GM19193 (cell line): Measurements from ENCODE around the gene RPIA.

ENCODE experiments used
- POLR2A ChIP-seq: IDR thresholded peaks from 4 replicates; pipeline ENCODE4 v1.6.1; 2011; ENCODE audit not compliant: insufficient read depth, insufficient read length; ENCODE audit errors: extremely low read depth

RPIA gene

GRCh38 chr2:88739985-88740600, 48.6 kb downstream of the RPIA start:
- no peak for TF ChIP-seq POLR2A

DNA sequence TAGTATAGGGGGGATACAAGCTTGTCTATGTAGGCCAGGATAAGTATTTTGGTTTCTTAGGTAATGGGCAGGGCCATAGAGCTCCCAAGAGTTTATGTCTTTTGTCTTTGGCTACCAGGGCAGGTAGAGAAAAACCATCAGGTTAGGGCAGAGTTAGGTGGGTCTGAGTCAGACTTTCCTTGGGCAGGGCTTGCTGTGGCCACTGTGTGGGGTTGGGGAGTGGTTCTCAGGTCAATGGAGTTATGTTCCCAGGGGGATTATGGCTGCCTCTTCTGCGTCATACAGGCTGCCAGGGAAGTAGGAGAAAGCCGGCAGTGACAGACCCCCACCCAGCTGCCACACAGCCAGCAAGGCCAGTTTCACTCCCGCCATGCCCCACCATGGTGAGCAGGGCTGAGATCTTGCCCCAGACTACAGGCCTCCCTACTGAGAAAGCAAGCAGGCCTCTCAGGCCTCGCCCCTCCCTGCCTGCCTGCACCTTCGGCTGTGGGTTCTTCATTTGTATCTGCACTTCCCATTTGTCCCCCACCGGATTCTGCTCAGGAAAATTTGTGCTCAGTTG, 55.5 kb downstream of the RPIA start:
- TF ChIP-seq POLR2A = no peak

DNA sequence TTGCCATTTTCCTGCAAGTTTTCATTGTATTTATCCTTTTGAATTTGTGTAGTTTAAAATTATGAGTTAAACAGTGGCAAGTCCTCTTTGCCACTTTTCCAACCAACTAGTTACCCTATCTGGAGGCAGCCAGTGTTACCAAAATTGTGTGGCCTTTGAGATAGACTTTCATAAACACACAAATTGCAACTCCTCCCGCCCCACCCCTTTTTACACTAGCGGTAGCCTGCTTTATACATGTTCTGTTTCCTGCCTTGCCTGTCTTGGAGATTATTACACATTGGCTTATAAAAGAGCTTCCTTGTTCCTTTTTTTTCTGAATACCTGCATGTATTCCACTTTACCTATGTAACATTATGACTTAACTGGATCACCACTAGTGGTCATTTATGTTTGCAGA, 56.5 kb downstream of the RPIA start:
- TF ChIP-seq POLR2A = no peak

DNA sequence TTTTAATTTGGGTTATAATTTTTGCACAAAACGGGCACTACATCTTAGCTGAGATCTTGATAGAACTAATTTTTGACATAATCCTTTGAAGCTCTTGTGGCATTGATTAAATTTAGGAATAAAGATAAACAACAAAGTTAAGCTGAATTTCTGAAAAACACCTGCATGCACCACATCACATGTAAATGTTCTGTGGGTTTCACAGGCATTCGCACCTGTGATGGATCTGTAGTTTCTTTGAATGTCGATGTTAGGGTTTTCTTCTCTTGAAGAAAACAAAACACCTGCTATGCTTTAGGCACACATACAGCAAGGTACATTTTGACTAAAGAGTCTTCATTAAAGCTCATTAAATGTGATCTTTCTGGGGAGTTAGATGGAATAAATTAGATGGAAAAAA, 60.3 kb downstream of the RPIA start:
- TF ChIP-seq POLR2A = no peak

DNA sequence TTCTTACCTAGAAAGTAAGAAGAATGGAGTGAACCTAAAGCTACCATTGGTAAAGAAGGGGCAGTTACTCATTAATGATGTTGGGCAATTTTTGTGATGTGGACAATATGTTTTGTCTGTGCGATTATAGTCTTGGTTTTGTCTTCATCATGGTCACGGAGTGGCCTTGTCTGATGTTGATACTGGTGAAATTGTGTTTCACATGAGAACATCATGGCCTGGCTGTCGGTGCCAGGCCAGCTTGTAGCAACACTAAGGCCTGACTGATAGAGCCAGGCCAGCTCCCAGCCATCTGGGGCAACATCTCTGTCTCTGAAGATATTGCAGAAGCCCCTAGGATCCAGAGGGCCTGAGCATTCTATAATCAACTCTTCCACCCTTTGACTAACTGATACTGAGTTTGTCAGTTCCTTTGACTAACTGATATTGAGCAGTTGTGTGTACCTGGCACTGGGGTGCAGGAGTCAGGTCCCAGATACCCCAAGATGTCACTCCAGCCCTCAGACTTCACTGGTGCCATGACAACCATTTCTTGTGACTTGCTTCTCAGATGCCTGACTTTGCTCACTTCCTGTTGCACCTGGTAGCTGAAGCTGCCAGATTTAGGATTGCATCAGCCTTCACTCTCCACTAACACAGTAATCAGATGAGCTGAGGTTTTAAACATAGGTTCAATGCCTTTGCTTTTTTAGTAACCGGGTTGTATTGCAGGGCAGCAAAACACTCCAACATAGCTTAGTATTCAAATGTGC, 62.5 kb downstream of the RPIA start:
- no peak for TF ChIP-seq POLR2A

DNA sequence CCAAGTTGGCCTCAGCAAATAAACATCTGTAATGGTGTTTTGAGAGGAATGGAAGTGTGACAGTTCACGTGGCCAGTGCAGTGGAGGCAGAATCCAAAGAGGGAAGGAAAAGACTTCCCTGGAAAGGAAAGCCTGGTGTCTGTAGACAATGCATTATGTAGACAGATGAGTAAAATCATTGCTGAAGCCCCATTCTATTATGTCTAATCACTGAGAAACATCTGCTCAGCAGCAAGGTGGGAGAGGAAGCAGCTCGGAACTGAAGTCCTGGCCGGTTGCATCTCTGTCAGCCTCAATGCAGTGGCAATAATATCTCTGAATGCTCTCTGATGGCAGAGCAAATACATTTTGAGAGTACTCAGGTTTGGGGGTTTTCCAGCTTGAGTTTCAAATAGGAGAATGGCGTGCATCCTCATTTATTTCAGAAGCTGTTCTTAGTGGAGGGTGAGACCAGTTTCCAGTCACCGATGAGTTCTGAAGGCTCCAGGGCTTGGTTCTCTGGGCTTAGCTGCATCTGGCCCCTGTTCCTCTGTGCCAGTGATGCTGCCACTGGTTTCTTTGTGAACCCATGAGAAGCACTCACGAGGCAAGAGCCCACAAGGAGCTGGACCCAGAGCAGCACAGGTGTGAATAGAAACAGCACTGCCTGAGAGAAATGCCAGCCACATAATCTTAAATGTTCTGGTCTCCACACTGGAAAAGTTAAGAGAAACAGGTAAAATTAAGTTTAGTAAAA, 63.3 kb downstream of the RPIA start:
- TF ChIP-seq POLR2A = peak; percentile 13

- TF ChIP-seq POLR2A = no peak
Observed at GRCh38 chr2:88755836-88756235, 64.4 kb downstream of the RPIA start.

DNA sequence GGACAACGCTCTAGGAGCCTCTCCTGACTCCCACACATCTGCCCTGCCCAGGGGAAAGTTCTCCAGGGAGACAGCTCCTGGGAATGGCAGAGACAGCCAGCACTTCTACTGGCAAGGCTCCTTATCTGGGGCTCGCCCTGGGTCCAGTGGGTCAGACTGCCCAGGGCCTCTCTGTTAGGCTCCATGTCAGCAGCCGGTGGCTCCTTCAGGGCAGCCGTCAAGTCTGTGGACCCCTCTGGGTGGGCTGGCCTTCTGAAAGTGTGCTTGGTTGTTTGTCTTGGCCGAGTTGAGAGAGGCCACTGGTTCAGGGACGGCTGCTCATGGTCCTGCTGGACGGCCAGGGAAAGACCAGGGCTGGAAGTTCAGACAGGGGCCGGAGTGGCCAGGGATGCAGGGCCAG, 65.6 kb downstream of the RPIA start:
- no peak for TF ChIP-seq POLR2A

DNA sequence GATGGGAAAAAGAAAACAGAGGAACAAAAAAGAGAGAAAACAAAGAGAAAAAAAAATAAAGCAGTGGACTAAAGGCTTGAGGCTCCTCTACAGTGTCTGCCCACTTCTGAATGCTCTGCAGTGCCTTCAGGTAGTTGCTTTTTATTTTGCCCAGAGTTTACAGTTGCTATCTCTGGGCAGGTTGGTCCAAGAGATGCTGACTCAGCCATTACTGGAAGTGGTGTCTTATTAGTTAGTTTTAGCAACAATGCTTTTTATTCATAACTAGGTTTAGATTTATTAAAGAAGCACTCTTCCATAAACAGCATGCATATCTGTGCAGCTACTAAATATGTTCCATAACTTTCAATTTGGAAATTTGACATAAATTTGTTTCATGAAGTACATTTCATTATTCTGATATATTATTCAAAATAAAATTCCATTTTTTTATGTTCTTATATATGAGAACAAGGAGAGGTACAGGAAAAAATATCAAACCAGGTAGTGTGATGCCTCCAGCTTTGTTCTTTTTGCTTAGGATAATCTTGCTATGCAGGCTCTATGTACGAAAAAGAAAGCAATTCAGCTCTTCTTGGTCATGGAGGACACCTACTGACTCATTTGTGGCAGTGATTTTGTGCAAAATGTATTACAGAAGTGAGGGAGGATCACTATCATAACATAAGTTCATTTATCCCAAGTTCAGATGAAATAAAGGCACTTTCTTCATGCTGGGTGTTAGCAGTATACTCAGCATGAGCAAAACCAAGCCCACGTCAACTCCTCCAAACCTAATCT, 69.5 kb downstream of the RPIA start:
- TF ChIP-seq POLR2A = no peak

DNA sequence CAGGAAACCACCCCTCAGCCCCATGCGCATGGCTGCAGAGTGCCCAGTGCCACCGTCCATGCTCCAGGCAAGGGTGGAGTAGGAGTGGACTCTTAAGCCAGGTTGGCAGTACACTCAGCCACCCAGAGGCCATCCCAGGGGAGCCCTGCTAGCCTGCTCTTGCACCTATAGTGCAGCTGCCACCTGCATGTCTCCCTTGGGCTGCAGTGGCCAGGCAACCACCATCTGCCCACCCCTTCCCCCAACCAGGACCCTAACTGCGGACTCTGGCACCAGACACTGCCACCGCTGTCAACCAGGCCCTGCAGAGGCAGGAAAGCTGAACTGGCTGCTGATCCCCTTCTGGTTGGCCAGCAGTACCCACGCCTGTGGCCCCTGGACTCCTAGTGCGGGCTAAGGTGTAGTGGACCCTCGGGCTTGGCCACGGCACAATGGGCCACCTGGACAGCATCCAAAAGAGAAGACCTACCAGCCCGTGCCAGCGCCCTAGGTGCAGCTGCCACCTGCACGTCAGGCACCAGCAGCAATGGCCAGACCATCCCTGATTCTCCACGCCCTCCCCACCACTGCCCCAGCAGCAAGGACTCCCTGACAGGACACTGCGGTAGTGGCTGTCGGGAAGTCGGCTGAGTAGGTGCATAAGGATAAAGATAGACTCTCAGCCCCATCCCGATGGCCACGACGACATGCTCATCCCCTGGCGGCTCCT, 72.8 kb downstream of the RPIA start:
- TF ChIP-seq POLR2A = no peak

DNA sequence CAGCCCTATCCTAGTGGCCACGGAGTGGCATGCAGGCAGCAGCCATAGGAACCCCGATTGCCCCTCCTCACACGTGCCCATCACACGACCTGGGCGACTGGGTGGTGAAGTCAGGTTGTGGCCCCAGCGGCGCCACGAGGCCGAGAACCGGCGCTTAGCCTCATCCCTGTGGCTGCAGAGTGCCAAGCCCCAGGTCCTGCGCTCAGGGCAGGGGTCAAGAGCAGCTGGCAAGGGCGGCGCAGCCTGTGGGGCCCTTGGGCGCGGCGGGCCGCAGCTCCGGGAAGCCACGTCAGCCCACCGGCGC, 73.3 kb downstream of the RPIA start:
- no peak for TF ChIP-seq POLR2A

DNA sequence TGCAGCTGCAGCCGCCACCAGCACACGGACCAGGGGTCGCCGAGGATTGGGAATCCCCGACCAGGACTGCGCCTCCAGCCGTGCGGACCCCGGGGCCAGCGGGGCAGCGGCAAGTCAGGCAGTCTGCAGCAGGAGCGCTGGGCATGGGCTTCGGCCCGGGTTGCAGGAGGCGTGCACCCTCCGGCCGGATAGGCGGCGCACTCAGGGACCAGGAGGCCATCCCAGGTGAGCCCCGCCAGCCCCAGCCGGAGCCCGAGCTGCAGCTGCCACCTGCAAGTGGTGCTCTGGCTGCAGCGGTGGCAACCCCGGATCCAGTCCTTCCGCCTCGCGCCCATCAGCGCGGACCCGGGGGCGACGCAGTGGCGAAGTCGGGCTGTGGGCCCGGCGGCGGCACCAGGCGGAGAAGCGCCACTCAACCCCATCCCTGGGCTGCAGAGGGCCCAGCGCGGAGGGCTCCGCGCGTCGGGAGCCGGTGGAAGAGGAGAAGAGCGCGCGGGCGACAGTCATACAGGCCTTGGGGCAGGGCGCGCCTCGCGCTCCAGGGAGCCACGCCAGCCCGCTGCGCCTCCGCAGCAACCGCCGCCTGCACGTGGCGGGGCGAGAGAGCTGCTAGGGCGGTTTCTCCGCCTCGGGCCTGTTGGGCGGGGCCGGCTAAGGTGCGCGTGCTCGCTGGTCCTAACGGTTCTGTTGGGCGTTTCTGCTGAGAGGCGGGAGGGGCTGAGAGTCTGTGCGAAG, 73.8 kb downstream of the RPIA start:
- TF ChIP-seq POLR2A = no peak

GRCh38 chr2:88770016-88770415, 78.5 kb downstream of the RPIA start:
- no peak for TF ChIP-seq POLR2A
